ENCODE measurements around the gene GRK1. TPM values are rescaled to one million over a fixed set of nuclear protein-coding genes. Genes with fewer than 3 reads are reported as not detected.

The GRK1 gene
- total and polyA plus RNA-seq, 2 of the 4 experiments (the other 2 are of a cell fraction): not detected

DNA sequence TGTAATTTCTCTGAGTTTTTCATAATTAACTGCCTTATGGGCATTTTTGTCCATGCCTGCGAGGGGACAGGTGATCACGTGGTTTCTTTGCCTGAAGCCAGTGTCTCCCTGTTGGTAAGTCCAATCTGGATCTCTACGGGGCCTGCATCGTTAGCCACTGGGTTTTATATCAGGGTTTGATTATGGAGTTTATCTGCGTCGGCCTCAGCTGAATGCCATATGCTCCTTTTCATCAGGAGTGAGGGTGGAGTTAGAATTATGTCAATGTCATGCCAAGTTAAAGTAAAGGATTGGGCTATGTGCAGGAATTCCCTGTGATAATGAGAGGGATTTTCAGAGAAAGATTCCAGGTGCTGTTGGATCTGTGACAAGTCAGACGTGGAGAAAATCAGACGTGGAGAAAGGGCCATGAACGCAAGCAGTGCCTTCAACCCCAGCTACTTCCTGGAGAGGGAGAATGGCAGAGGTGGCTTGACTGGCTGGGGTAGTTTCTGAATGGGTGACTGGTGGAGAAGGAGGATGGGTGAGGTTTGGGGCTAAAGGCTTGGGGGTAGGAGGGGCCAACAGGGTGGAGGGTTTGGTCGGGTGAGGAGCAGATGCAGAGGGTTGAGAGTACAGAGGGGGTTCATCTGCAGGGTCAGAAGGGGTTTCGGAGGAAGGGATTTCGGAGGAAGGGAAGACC, 116.3 kb downstream of the GRK1 start:
- Histone ChIP-seq H4K20me1 (ENCODE audit: insufficient read depth, low read length) (peaks cover 7% of the 10 kb centered on the region; the same call in 1 of the 2 replicates), H2BK20ac (ENCODE audit: low read depth, low read length) (no peak overlapping the region), H4K5ac (ENCODE audit: low read depth, low read length) (no peak overlapping the region), H4K91ac (ENCODE audit: insufficient read depth, low read depth, low read length) (no peak overlapping the region), H3K56ac (ENCODE audit: extremely low read depth, insufficient read depth, low read length) (no peak overlapping the region), H2AFZ (replicated peaks; ENCODE audit: low read length, poor library complexity) (no peak overlapping the region), H2BK120ac (ENCODE audit: low read depth, low read length) (no peak overlapping the region), H3K27ac (ENCODE audit: insufficient read depth, low read length) (no peak overlapping the region), H3K4ac (ENCODE audit: low read depth, low read length) (no peak overlapping the region), H3K4me1 (ENCODE audit: control insufficient read depth, insufficient read depth, low read length) (peaks cover 3% of the 10 kb centered on the region; the same call in 1 of the 2 replicates), H3K14ac (replicated peaks; ENCODE audit: low read depth, low read length) (no peak overlapping the region), H3K9ac (ENCODE audit: low read depth, low read length) (no peak overlapping the region), H2AK5ac (ENCODE audit: low read depth, low read length) (no peak overlapping the region; the same call in 1 of the 2 replicates), H4K8ac (ENCODE audit: low read depth in 2 of 2, low read length in 2 of 2) (no peak overlapping the region), H2BK5ac (ENCODE audit: low read depth, low read length, poor library complexity, severe bottlenecking) (no peak overlapping the region), H3K23ac (ENCODE audit: low read depth, low read length) (no peak overlapping the region), H3K18ac (ENCODE audit: low read depth, low read length) (no peak overlapping the region), H3K4me3 (ENCODE audit: insufficient read depth, low read depth, low read length) (no peak overlapping the region), H3K4me2 (ENCODE audit: low read depth, low read length) (no peak overlapping the region), H3K79me1 (ENCODE audit: low read depth in 1 of 2, low read length in 2 of 2) (peaks cover 0 to 5% of the 10 kb centered on the region in 2 experiments; a peak in 1 of 4 replicates), H3K27me3 (ENCODE audit: control insufficient read depth, insufficient read depth, low read length) (peaks cover 14% of the 10 kb centered on the region), H3K9me1 (ENCODE audit: insufficient read depth, low read length) (peaks cover 7% of the 10 kb centered on the region), H3K36me3 (ENCODE audit: control insufficient read depth, insufficient read depth, low read length) (no peaks in the 10 kb centered on the region), H2BK15ac (ENCODE audit: low read depth, low read length) (no peak overlapping the region), H3K9me3 (ENCODE audit: control insufficient read depth, insufficient read depth, low read length) (peaks cover 4% of the 10 kb centered on the region), H2AK9ac (replicated peaks; ENCODE audit: low read depth, low read length, poor library complexity) (no peak overlapping the region)
- BruUV-seq (replicated peaks): no TSS peak
- ChIA-PET CTCF (no interaction called here), POLR2A (ENCODE audit: unreplicated experiment) (no interaction called here)
- 78% methylated on average over 4 of the region's 12 CpGs; no CpG with 5 or more reads in 1 of the 2 experiments for WGBS, 2 experiments (ENCODE audit: extremely low coverage in 2 of 2, insufficient read length in 1 of 2)
- in situ Hi-C loops (cut with MboI; ENCODE audit: low sequenced_read_pairs): no loop called here
- DNase-seq (no peak), ATAC-seq (ENCODE audit: low read depth) (no peak)
- TF ChIP-seq FOS (IDR thresholded peaks at IDR 0.05; ENCODE audit: low read depth, low read length) (no peak), CEBPB (IDR thresholded peaks at IDR 0.05; ENCODE audit: low read depth, low read length) (no peak), SMC3 (IDR thresholded peaks at IDR 0.05; ENCODE audit: low read depth, low read length) (no peak), RFX5 (IDR thresholded peaks at IDR 0.05; ENCODE audit: low read depth, low read length) (no peak), NFE2L2 (IDR thresholded peaks at IDR 0.05; ENCODE audit: low read depth, low read length) (no peak), POLR2A (IDR thresholded peaks at IDR 0.05; ENCODE audit: low read depth, low read length) (no peak), RAD21 (IDR thresholded peaks at IDR 0.05; ENCODE audit: low read length) (no peak), CHD1 (IDR thresholded peaks at IDR 0.05; ENCODE audit: low read depth, low read length) (no peak), RCOR1 (IDR thresholded peaks at IDR 0.05; ENCODE audit: insufficient replicate concordance, low read length) (no peak), MAFK (IDR thresholded peaks at IDR 0.05; ENCODE audit: low read depth, low read length) (no peak)
- TF ChIP-seq, protein P1, sequence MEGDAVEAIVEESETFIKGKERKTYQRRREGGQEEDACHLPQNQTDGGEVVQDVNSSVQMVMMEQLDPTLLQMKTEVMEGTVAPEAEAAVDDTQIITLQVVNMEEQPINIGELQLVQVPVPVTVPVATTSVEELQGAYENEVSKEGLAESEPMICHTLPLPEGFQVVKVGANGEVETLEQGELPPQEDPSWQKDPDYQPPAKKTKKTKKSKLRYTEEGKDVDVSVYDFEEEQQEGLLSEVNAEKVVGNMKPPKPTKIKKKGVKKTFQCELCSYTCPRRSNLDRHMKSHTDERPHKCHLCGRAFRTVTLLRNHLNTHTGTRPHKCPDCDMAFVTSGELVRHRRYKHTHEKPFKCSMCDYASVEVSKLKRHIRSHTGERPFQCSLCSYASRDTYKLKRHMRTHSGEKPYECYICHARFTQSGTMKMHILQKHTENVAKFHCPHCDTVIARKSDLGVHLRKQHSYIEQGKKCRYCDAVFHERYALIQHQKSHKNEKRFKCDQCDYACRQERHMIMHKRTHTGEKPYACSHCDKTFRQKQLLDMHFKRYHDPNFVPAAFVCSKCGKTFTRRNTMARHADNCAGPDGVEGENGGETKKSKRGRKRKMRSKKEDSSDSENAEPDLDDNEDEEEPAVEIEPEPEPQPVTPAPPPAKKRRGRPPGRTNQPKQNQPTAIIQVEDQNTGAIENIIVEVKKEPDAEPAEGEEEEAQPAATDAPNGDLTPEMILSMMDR (conservative IDR thresholded peaks at IDR 0.05; ENCODE audit: low read depth, low read length): no peak
- TF ChIP-seq, protein P2, sequence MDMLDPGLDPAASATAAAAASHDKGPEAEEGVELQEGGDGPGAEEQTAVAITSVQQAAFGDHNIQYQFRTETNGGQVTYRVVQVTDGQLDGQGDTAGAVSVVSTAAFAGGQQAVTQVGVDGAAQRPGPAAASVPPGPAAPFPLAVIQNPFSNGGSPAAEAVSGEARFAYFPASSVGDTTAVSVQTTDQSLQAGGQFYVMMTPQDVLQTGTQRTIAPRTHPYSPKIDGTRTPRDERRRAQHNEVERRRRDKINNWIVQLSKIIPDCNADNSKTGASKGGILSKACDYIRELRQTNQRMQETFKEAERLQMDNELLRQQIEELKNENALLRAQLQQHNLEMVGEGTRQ (IDR thresholded peaks at IDR 0.05; ENCODE audit: low read depth, low read length): no peak
- TF ChIP-seq, protein P3, sequence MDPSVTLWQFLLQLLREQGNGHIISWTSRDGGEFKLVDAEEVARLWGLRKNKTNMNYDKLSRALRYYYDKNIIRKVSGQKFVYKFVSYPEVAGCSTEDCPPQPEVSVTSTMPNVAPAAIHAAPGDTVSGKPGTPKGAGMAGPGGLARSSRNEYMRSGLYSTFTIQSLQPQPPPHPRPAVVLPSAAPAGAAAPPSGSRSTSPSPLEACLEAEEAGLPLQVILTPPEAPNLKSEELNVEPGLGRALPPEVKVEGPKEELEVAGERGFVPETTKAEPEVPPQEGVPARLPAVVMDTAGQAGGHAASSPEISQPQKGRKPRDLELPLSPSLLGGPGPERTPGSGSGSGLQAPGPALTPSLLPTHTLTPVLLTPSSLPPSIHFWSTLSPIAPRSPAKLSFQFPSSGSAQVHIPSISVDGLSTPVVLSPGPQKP (IDR thresholded peaks at IDR 0.05; ENCODE audit: borderline replicate concordance, low read depth, low read length): no peak
- intact Hi-C loops (cut with micrococcal nuclease): no loop called here
- dilution Hi-C loops (cut with HindIII; ENCODE audit: low sequenced_read_pairs, unreplicated experiment): no loop called here

Measured in IMR-90 (cell line).